Liver (tissue), 9 donors: Measurements from ENCODE around the gene ITGA6. TPM values are rescaled to one million over a fixed set of nuclear protein-coding genes. Genes with fewer than 3 reads are reported as not detected.

Source experiments
- DNase-seq: peaks from one replicate; pipeline ENCODE4 v3.0.0-alpha.2; 2017; ENCODE audit warnings: low spot score
- H3K27ac ChIP-seq, 2 donors: one replicate each; pipeline ENCODE4 v1.7.0; 2013; ENCODE audit warnings: inconsistent platforms in 2 of 2, low read length in 2 of 2, control low read depth in 1 of 2, low read depth in 1 of 2, mild to moderate bottlenecking in 1 of 2
- H3K27me3 ChIP-seq, 4 donors: one replicate each; pipeline versions ENCODE4 v1.6.1 to v1.7.0; 2013; ENCODE audit warnings: low read length in 3 of 4, inconsistent platforms in 1 of 4, mild to moderate bottlenecking in 1 of 4, moderate library complexity in 1 of 4; ENCODE audit not compliant: control insufficient read depth in 4 of 4, insufficient read depth in 4 of 4
- H3K36me3 ChIP-seq, 4 donors: one replicate each; pipeline versions ENCODE4 v1.6.1 to v1.7.0; 2013; ENCODE audit warnings: low read length in 3 of 4, mild to moderate bottlenecking in 3 of 4, low read depth in 1 of 4, moderate library complexity in 1 of 4; ENCODE audit not compliant: control insufficient read depth in 4 of 4, insufficient read depth in 3 of 4
- H3K4me1 ChIP-seq, 4 donors: one replicate each; pipeline versions ENCODE4 v1.6.1 to v1.7.0; 2013; ENCODE audit warnings: low read length in 3 of 4, mild to moderate bottlenecking in 3 of 4, moderate library complexity in 1 of 4; ENCODE audit not compliant: control insufficient read depth in 4 of 4, insufficient read depth in 4 of 4
- H3K4me3 ChIP-seq, 3 donors: one replicate each; pipeline versions ENCODE4 v1.6.1 to v1.7.0; 2013; ENCODE audit warnings: low read length in 3 of 3, control low read depth in 1 of 3, low read depth in 1 of 3, mild to moderate bottlenecking in 1 of 3
- H3K9ac ChIP-seq, 2 donors: one replicate each; pipeline ENCODE4 v1.7.0; 2013; ENCODE audit warnings: low read length in 2 of 2, mild to moderate bottlenecking in 2 of 2, moderate library complexity in 2 of 2, control low read depth in 1 of 2, low read depth in 1 of 2
- H3K9me3 ChIP-seq, 4 donors: one replicate each; pipeline versions ENCODE4 v1.6.1 to v1.7.0; 2013; ENCODE audit warnings: low read length in 3 of 4; ENCODE audit not compliant: control insufficient read depth in 4 of 4
- ATF3 ChIP-seq: IDR thresholded peaks from 2 replicates; pipeline ENCODE4 v1.6.1; 2016; ENCODE audit warnings: antibody characterized with exemption
- EGR1 ChIP-seq, 2 donors: IDR thresholded peaks; 2 replicates each; pipeline ENCODE4 v1.6.1; 2016 to 2018; ENCODE audit warnings: antibody characterized with exemption in 2 of 2, low read depth in 2 of 2
- FOXA1 ChIP-seq: IDR thresholded peaks from 2 replicates; pipeline ENCODE4 v1.6.1; 2016; ENCODE audit warnings: antibody characterized with exemption
- FOXA2 ChIP-seq: IDR thresholded peaks from 2 replicates; pipeline ENCODE4 v1.6.1; 2016; ENCODE audit warnings: antibody characterized with exemption
- GABPA ChIP-seq, 2 donors: IDR thresholded peaks in 1 of 2; conservative IDR thresholded peaks in 1 of 2; 2 replicates each; pipeline ENCODE4 v1.6.1; 2016; ENCODE audit warnings: antibody characterized with exemption in 2 of 2, mild to moderate bottlenecking in 1 of 2, moderate library complexity in 1 of 2
- HNF4A ChIP-seq, 2 donors: conservative IDR thresholded peaks; 2 replicates each; pipeline ENCODE4 v1.6.1; 2016; ENCODE audit warnings: antibody characterized with exemption in 2 of 2, mild to moderate bottlenecking in 2 of 2
- HNF4G ChIP-seq: IDR thresholded peaks from 2 replicates; pipeline ENCODE4 v1.6.1; 2016; ENCODE audit warnings: antibody characterized with exemption
- JUND ChIP-seq, 2 donors: IDR thresholded peaks; 2 replicates each; pipeline ENCODE4 v1.6.1; 2016; ENCODE audit warnings: antibody characterized with exemption in 2 of 2
- NR2F2 ChIP-seq: IDR thresholded peaks from 2 replicates; pipeline ENCODE4 v1.6.1; 2016; ENCODE audit warnings: antibody characterized with exemption
- RAD21 ChIP-seq, 2 donors: IDR thresholded peaks; 2 replicates each; pipeline ENCODE4 v1.6.1; 2016; ENCODE audit warnings: antibody characterized with exemption in 2 of 2, mild to moderate bottlenecking in 2 of 2
- REST ChIP-seq: IDR thresholded peaks from 2 replicates; pipeline ENCODE4 v1.6.1; 2016; ENCODE audit warnings: antibody characterized with exemption, mild to moderate bottlenecking
- RXRA ChIP-seq, 2 donors: IDR thresholded peaks; 2 replicates each; pipeline ENCODE4 v1.6.1; 2017 to 2018; ENCODE audit warnings: antibody characterized with exemption in 2 of 2, mild to moderate bottlenecking in 1 of 2
- SP1 ChIP-seq: IDR thresholded peaks from 2 replicates; pipeline ENCODE4 v1.6.1; 2018; ENCODE audit warnings: antibody characterized with exemption, mild to moderate bottlenecking
- TAF1 ChIP-seq: conservative IDR thresholded peaks from 2 replicates; pipeline ENCODE4 v1.6.1; 2016; ENCODE audit warnings: antibody characterized with exemption, mild to moderate bottlenecking
- YY1 ChIP-seq: IDR thresholded peaks from 2 replicates; pipeline ENCODE4 v1.6.1; 2016; ENCODE audit warnings: antibody characterized with exemption, mild to moderate bottlenecking
- WGBS: extraction: QIAGEN DNeasy Blood & Tissue Kit; methylation state at CpG from one replicate; pipeline ENCODE4 v1.1.7; 2013; 5-methylcytosine and 5-hydroxymethylcytosine counted together
- polyA plus RNA-seq, 2 donors: library from polyadenylated mRNA; stranded (reverse) in 1 of 2; unstranded in 1 of 2; fragments of 200-250 nt in 1 of 2; fragments of >200 nt in 1 of 2; fragmentation: Nextera tagmentation in 1 of 2; extraction: Ambion mirVana in 1 of 2; gene quantifications; one replicate each; pipeline versions ENCODE4 v1.2.1 to v1.2.3, GENCODE V29; 2013 to 2015
- total RNA-seq, 2 donors: library from RNA; depleted of rRNA; stranded (reverse); fragments of >200 nt; gene quantifications; one replicate each; pipeline ENCODE4 v1.2.3, GENCODE V29; 2014
- TF ChIP-seq, protein P1 (sequence below): fragments of 150-350 bp; IDR thresholded peaks from 2 replicates; pipeline ENCODE4 v1.5.1; 2017; ENCODE audit warnings: improper control_type of control experiment, low read depth, low read length; ENCODE audit not compliant: missing input control
- TF ChIP-seq, protein P2 (sequence below): IDR thresholded peaks from 2 replicates; pipeline ENCODE4 v1.6.1; 2016; ENCODE audit warnings: antibody characterized with exemption
- TF ChIP-seq, protein P3 (sequence below): IDR thresholded peaks from 2 replicates; pipeline ENCODE4 v1.6.1; 2016; ENCODE audit warnings: antibody characterized with exemption
- donor health status: healthy.
- donor health status: healthy.
- donor health status: healthy.
- donor health status: healthy.
- donor health status: healthy.

ITGA6 gene
- total and polyA plus RNA-seq, 4 donors, result 5.8 to 21.6 (median 11.4) TPM

DNA sequence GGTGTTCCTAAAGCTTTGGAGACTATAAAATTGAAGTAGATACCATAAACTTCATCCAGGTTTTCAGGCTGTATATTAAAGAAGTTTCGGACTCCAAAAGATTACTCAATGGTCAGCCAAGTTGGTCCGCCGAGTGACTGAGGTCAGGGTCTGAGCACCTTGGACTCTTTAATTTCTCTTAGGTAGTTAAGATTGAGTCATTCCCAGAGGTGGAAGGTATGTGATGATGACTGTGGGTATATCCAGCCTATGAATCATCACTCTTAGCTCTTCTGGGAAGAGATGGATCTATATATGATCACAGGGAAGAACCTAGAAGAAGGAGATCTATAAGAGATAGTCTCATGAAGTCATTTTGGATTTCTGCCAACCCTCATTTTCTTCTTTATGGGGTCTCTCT is 3.3 kb downstream of the ITGA6 start:
- no peak overlapping the region for H3K4me3 ChIP-seq

More for the DNA sequence above, 3.3 kb downstream of the ITGA6 start:
- no peaks in the 10 kb centered on the region for H3K36me3 ChIP-seq
- WGBS, result 86% methylated on average over 3 of the region's 3 CpGs
- H3K9me3 ChIP-seq, result no peaks in the 10 kb centered on the region
- H3K4me1 ChIP-seq, result peaks cover 0 to 29% (median 19%) of the 10 kb centered on the region in 4 donors
- H3K9ac ChIP-seq, result no peak overlapping the region
- TF ChIP-seq RAD21 (IDR thresholded peaks at IDR 0.05) (no peak), GABPA (IDR thresholded peaks at IDR 0.05 in 1 of 2, conservative IDR thresholded peaks at IDR 0.05 in 1 of 2) (no peak), EGR1 (IDR thresholded peaks at IDR 0.05; ENCODE audit: low read depth in 2 of 2) (no peak), HNF4G (no peak), HNF4A (conservative IDR thresholded peaks at IDR 0.05) (no peak), SP1 (no peak), ATF3 (no peak), FOXA2 (no peak), NR2F2 (no peak), REST (no peak), RXRA (IDR thresholded peaks at IDR 0.05) (no peak), YY1 (no peak), FOXA1 (no peak), TAF1 (no peak), JUND (IDR thresholded peaks at IDR 0.05) (no peak)
- TF ChIP-seq, protein P1, sequence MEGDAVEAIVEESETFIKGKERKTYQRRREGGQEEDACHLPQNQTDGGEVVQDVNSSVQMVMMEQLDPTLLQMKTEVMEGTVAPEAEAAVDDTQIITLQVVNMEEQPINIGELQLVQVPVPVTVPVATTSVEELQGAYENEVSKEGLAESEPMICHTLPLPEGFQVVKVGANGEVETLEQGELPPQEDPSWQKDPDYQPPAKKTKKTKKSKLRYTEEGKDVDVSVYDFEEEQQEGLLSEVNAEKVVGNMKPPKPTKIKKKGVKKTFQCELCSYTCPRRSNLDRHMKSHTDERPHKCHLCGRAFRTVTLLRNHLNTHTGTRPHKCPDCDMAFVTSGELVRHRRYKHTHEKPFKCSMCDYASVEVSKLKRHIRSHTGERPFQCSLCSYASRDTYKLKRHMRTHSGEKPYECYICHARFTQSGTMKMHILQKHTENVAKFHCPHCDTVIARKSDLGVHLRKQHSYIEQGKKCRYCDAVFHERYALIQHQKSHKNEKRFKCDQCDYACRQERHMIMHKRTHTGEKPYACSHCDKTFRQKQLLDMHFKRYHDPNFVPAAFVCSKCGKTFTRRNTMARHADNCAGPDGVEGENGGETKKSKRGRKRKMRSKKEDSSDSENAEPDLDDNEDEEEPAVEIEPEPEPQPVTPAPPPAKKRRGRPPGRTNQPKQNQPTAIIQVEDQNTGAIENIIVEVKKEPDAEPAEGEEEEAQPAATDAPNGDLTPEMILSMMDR, result no peak
- TF ChIP-seq, protein P2, sequence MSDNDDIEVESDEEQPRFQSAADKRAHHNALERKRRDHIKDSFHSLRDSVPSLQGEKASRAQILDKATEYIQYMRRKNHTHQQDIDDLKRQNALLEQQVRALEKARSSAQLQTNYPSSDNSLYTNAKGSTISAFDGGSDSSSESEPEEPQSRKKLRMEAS, result no peak
- TF ChIP-seq, protein P3, sequence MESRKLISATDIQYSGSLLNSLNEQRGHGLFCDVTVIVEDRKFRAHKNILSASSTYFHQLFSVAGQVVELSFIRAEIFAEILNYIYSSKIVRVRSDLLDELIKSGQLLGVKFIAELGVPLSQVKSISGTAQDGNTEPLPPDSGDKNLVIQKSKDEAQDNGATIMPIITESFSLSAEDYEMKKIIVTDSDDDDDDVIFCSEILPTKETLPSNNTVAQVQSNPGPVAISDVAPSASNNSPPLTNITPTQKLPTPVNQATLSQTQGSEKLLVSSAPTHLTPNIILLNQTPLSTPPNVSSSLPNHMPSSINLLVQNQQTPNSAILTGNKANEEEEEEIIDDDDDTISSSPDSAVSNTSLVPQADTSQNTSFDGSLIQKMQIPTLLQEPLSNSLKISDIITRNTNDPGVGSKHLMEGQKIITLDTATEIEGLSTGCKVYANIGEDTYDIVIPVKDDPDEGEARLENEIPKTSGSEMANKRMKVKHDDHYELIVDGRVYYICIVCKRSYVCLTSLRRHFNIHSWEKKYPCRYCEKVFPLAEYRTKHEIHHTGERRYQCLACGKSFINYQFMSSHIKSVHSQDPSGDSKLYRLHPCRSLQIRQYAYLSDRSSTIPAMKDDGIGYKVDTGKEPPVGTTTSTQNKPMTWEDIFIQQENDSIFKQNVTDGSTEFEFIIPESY, result no peak
- no peak overlapping the region for H3K27ac ChIP-seq
- H3K27me3 ChIP-seq, result no peaks in the 10 kb centered on the region
- no peak for DNase-seq
